SK-N-MC (cell line): Measurements from ENCODE around the gene IAH1.

Experiments
- EZH2 ChIP-seq: fragments of 200-600 bp; sonication (generic); IDR thresholded peaks from one replicate; pipeline ENCODE4 v1.6.1; 2017; ENCODE audit warnings: antibody characterized with exemption
- FOXP2 ChIP-seq: optimal IDR thresholded peaks from 2 replicates; pipeline ENCODE3; 2011; ENCODE audit warnings: mild to moderate bottlenecking, moderate library complexity; ENCODE audit not compliant: insufficient read depth; ENCODE audit errors: extremely low read length, control extremely low read depth
- POLR2AphosphoS5 ChIP-seq: IDR thresholded peaks from 2 replicates; pipeline ENCODE4 v1.6.1; 2012; ENCODE audit warnings: mild to moderate bottlenecking, low read depth, low read length, borderline replicate concordance

DNA sequence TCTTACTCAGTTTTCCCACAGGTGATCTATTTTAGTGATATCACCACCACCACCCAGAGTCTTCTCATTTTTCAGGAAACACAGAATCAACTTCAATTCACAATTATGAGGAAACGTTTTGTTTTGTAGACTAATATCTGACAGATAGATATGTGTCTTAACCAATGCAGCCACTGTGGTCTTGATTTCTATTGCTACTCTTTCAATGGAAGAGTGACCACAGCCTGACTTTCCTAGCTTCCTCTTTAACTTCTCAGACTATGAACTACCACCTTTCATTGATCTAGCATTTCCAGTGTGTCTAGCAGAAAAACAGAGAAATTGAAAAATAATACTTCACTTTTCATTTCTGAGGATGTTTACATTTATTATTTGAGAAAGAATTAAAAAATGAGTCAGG is 60.8 kb downstream of the IAH1 start:
- no peak for TF ChIP-seq POLR2AphosphoS5
- no peak for TF ChIP-seq EZH2
- TF ChIP-seq FOXP2: no peak
